Coronary artery (tissue), 2 donors: Measurements from ENCODE around the gene MCC.
A peak's percentile ranks its signal among the peaks of the same experiment; 100 is the strongest.

Experiments used
- DNase-seq: peaks from one replicate; pipeline ENCODE4 v3.0.0-alpha.2; 2017; ENCODE audit warnings: low spot score
- H3K27ac ChIP-seq, 2 donors: fragments of 200-600 bp; sonication (generic); one replicate each; pipeline ENCODE4 v1.5.1; 2016 to 2019
- H3K4me3 ChIP-seq: fragments of 200-600 bp; sonication (generic); 2 replicates; pipeline ENCODE4 v1.5.1; 2016; ENCODE audit warnings: mild to moderate bottlenecking, moderate library complexity
- TF ChIP-seq, protein P1 (sequence below): fragments of 200-600 bp; sonication (generic); IDR thresholded peaks from one replicate; pipeline ENCODE4 v1.5.1; 2019; ENCODE audit warnings: antibody characterized with exemption

The MCC gene

DNA sequence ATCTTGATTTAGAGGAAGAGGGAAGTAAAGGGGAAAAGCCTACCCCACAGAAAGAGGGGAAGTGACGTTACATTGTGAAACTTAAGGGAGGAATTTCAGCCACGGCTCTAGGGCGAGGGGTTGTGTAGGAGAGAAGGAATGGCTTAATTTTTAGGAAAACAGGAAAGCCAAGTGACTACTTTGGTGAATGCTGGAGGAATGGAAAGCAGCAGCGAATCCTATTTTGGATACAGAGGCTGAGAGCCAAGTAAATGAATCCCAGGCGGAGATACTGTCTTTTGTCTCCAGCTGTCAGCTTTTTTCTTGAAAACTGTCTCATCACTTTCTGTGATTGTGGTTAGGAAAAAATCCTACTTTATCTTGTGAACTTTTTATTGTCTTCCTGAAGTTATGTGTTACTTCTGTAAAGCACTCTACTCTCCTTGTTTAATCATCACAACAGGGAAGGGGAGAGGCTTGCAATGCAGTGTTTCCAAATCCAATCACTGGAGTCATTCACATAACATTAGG is 241.8 kb downstream of the MCC start:
- TF ChIP-seq, protein P1, sequence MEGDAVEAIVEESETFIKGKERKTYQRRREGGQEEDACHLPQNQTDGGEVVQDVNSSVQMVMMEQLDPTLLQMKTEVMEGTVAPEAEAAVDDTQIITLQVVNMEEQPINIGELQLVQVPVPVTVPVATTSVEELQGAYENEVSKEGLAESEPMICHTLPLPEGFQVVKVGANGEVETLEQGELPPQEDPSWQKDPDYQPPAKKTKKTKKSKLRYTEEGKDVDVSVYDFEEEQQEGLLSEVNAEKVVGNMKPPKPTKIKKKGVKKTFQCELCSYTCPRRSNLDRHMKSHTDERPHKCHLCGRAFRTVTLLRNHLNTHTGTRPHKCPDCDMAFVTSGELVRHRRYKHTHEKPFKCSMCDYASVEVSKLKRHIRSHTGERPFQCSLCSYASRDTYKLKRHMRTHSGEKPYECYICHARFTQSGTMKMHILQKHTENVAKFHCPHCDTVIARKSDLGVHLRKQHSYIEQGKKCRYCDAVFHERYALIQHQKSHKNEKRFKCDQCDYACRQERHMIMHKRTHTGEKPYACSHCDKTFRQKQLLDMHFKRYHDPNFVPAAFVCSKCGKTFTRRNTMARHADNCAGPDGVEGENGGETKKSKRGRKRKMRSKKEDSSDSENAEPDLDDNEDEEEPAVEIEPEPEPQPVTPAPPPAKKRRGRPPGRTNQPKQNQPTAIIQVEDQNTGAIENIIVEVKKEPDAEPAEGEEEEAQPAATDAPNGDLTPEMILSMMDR = no peak

DNA sequence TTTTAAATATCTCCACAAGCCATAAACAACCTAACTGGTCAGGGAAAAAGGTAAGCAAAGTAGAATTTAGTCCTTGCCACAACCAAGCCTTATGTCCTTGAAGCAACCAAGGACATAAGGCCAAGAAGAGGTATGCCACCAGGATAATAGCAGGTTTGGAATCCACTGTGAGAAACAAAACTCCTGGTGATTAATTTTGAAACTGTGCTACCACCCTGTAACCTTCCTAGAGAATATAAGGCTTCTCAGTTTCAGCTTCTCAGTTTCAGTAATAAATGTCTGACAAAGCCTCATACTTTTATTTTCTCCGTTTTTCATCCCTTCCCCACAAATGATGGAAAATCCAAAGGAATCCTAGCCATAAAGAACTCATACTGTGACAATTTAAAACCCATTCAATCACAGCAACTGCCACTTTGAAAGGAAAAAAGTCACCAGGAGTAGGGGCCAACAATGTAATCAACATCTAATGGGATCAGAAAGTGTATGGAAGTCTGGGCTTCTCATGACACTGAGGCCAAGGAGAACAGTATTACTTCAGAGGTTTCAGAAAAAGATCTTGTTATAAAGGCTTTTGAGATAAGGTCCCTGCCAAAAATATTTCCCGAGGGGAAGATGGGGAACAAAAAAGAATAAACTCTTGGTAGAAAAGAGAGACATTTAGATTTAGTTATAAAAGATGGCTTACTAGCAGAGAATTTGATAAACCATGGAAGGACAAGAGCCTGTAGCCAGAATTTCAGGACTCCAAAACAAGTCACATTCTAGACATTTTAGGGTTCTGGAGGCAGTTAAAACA is 242.6 kb downstream of the MCC start:
- DNase-seq = no peak
- TF ChIP-seq, protein P1 = no peak
- H3K27ac ChIP-seq = peak overlapping the region in 1 of 2 donors; percentile 76
- H3K4me3 ChIP-seq = no peak overlapping the region

More for the DNA sequence above, 241.8 kb downstream of the MCC start:
- H3K27ac ChIP-seq = peak overlapping the region in 1 of 2 donors; percentile 76
- peak overlapping the region; percentile 33 for H3K4me3 ChIP-seq
- no peak for DNase-seq

DNA sequence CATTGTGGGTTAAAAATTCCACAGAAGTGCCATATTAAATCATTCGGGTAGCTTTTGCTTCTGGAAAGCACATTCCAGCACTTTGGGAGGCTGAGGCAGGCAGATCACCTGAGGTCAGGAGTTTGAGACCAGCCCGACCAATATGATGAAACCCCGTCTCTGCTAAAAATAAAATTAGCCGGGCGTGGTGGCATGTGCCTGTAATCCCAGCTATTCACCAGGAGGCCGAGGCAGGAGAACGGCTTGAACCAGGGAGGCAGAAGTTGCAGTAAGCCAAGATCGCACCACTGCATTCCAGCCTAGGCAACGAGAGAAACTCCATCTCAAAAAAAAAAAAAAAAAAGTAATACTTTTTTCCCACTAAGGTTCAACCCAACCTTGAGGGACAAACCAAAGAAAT is 243.3 kb downstream of the MCC start:
- DNase-seq = no peak

DNA sequence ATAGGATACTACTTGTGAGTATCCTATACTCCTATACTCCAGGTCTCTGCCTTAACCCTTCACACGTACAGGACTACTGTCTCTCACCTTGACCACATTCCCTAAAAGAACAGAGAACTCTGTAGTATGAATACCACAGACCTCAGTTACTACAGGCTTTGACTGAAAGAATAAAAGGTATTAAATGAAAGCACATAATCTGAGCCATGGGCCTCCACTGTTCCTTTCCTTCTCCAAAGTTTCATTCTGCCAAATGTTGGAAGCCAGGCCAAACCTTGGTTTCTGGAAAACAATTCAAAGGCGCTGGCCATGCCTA is 244.9 kb downstream of the MCC start:
- no peak overlapping the region for H3K27ac ChIP-seq
- no peak overlapping the region for H3K4me3 ChIP-seq
- TF ChIP-seq, protein P1 = no peak
- DNase-seq = no peak

More for the DNA sequence above, 243.3 kb downstream of the MCC start:
- Histone ChIP-seq H3K4me3 (no peak overlapping the region), H3K27ac (no peak overlapping the region)
- TF ChIP-seq, protein P1 = no peak

DNA sequence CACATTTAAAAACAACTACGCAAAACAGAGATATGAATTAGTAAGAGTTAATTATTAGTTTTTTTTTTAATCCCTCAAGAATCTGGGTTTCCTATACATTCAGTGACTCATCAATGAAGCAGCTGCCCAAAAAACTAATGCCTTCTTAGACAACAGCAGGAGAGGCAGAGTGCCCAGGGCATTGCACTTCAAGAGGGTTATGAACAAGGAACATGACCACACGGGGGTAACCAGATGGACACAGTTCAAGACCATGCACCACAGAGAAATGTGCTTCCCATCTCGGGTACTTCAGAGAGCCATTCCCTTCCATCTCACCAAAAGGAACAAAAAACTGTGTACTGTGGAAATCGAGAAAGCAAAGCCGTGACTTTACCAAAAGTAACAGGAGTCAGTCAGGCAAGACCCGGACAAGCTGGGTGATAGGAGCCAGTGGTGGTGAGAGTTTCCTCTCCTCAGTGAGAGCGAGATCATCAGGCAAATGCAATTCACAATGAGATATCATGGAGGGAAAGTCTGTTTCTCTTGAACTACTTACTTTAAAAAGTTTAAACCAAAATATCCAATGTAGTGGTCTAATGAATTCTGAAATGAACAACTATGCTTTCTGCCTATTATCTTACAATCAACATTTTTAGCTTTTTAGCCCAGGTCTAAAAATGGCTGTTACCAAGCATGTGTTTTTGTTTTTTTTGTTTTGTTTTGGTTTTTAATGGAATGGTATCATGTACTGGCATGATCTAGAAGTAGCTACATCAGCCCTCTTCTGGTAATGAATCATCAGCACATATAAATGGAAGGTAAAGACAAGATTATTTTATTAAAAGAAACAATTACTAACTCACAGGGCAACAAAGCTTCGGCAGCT is 245.5 kb downstream of the MCC start:
- Histone ChIP-seq H3K4me3 (no peak overlapping the region), H3K27ac (no peak overlapping the region)
- TF ChIP-seq, protein P1 = no peak
- no peak for DNase-seq

DNA sequence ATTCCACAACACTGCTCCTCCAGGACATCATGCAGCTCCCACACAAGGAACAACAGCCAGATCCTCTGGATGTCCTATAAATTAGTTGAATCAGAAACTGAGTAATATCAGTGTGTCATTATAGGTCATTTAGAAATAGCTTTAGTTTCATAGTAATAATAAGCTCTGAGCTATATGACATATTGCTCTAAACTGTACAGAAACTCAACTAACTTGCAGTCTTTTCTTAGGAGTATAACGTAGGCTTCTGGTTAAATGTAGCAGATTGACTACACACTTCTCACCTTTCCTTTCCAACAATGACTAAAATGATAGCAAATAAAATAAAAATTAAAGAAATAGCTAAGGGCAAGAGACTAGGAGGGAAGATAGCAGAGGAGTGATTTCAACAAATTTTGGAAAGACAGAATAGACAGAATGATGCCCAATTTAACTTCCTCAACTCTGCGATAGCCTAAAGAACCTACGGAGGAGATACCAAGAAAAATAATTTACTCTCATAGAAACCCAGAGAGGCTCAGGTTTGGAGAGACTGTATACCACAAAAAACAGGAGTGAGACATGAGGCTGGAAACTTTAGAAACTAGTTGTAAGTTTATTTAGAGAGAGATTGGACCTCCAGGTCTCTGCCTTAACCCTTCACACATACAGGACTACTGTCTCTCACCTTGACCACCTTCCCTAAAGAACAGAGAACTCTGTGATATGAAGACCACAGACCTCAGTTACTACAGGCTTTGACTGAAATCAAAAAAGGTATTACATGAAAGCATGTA is 247.1 kb downstream of the MCC start:
- H3K4me3 ChIP-seq = no peak overlapping the region
- TF ChIP-seq, protein P1 = no peak
- H3K27ac ChIP-seq = no peak overlapping the region
- DNase-seq = no peak
